Tibial nerve (tissue), 4 donors: ENCODE measurements around the gene KDM1B. TPM values are rescaled to one million over a fixed set of nuclear protein-coding genes. Genes with fewer than 3 reads are reported as not detected.
"Not testable (repeated sequence)": the region's sequence is repeated elsewhere in the genome, so short reads cannot be mapped to it uniquely, and the experiment has no call there.

Source experiments
- DNase-seq, 2 donors: peaks; one replicate each; pipeline ENCODE4 v3.0.0-alpha.2; 2019; ENCODE audit warnings: low spot score in 2 of 2
- H3K27ac ChIP-seq, 4 donors: fragments of 200-600 bp; sonication (generic) in 3 of 4; one replicate each; pipeline ENCODE4 v1.5.1; 2017 to 2019; ENCODE audit warnings: mild to moderate bottlenecking in 1 of 4
- H3K27me3 ChIP-seq, 2 donors: fragments of 200-600 bp; sonication (generic) in 1 of 2; one replicate each; pipeline versions ENCODE4 v1.5.1 to v1.6.0; 2017 to 2019
- H3K36me3 ChIP-seq, 3 donors: fragments of 200-600 bp; sonication (generic); one replicate each; pipeline ENCODE4 v1.5.1; 2018 to 2019
- H3K4me1 ChIP-seq, 4 donors: fragments of 200-600 bp; sonication (generic) in 3 of 4; one replicate each; pipeline ENCODE4 v1.5.1; 2017 to 2019
- H3K4me3 ChIP-seq, 4 donors: fragments of 200-600 bp; sonication (generic) in 3 of 4; one replicate each; pipeline ENCODE4 v1.5.1; 2017 to 2019; ENCODE audit warnings: mild to moderate bottlenecking in 1 of 4, moderate library complexity in 1 of 4
- H3K9me3 ChIP-seq, 4 donors: fragments of 200-600 bp; sonication (generic) in 3 of 4; one replicate each; pipeline ENCODE4 v1.5.1; 2017 to 2019
- EP300 ChIP-seq, 2 donors: sonication (generic); formaldehyde crosslinking; IDR thresholded peaks; one replicate each; pipeline ENCODE4 v1.6.1; 2017; ENCODE audit warnings: antibody characterized with exemption in 2 of 2, mild to moderate bottlenecking in 1 of 2
- POLR2A ChIP-seq, 2 donors: fragments of 450-650 bp; IDR thresholded peaks; one replicate each; pipeline ENCODE4 v1.6.1; 2017; ENCODE audit warnings: antibody characterized with exemption in 2 of 2, mild to moderate bottlenecking in 2 of 2, moderate library complexity in 2 of 2
- WGBS, 2 donors: methylation state at CpG; one replicate each; pipeline ENCODE4 v1.1.5; 2018; 5-methylcytosine and 5-hydroxymethylcytosine counted together
- total RNA-seq, 4 donors: library from RNA; depleted of rRNA; stranded (reverse); fragments of >200 nt; gene quantifications; one replicate each; pipeline ENCODE4 v1.1.0, GENCODE V29; 2016
- TF ChIP-seq, protein P1 (sequence below), 5 experiments: fragments of 200-600 bp in 3 of 5; fragments of 450-650 bp in 2 of 5; sonication (generic) in 3 of 5; IDR thresholded peaks; one replicate each; pipeline ENCODE4 v1.5.1; 2016 to 2019; ENCODE audit warnings: antibody characterized with exemption in 5 of 5, mild to moderate bottlenecking in 3 of 5, moderate library complexity in 2 of 5

Gene KDM1B
- total RNA-seq, 4 donors from 2014 or later = 9.4 to 16.5 (median 15.2) TPM

DNA sequence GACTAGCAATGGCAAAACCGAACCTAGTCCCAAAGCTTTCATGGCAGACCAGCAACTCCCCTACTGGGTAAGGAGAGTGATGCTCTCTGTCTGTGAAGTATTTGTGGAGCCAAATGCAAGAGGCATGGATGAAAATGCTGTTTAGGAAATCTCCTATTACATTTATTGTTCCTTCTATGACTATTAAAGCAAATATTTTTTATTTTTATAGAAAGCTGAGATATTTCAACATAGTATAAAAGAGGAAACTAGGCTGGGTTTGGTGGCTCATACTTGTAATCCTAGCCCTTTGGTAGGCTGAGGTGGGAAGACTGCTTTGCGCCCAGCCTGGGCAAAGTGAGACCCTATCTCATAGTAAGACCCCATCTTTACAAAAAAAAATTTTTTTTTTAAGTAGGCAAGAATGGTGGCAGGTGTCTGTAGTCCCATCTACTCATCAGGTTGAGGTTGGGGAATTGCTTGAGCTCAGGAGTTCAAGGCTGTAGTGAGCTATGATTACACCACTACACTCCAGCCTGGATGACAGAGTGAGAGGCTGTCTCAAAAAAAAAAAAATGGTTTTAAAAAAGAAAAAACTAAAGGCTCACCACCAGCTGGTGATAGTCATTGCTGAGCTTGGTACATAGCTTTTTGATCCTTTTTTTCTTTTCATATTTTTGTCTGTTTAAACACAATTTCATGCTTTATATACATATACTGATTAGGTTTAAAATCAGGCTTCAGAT lies 11.3 kb downstream of the KDM1B start:
- H3K9me3 ChIP-seq = peaks cover 0 to 11% (median 0%) of the 10 kb centered on the region in 4 donors
- TF ChIP-seq, protein P1, sequence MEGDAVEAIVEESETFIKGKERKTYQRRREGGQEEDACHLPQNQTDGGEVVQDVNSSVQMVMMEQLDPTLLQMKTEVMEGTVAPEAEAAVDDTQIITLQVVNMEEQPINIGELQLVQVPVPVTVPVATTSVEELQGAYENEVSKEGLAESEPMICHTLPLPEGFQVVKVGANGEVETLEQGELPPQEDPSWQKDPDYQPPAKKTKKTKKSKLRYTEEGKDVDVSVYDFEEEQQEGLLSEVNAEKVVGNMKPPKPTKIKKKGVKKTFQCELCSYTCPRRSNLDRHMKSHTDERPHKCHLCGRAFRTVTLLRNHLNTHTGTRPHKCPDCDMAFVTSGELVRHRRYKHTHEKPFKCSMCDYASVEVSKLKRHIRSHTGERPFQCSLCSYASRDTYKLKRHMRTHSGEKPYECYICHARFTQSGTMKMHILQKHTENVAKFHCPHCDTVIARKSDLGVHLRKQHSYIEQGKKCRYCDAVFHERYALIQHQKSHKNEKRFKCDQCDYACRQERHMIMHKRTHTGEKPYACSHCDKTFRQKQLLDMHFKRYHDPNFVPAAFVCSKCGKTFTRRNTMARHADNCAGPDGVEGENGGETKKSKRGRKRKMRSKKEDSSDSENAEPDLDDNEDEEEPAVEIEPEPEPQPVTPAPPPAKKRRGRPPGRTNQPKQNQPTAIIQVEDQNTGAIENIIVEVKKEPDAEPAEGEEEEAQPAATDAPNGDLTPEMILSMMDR (IDR thresholded peaks at IDR 0.05) = no peak
- TF ChIP-seq EP300 (IDR thresholded peaks at IDR 0.05) = no peak
- TF ChIP-seq POLR2A (IDR thresholded peaks at IDR 0.05) = no peak
- no peak overlapping the region for H3K4me3 ChIP-seq
- no peaks in the 10 kb centered on the region for H3K4me1 ChIP-seq
- H3K27me3 ChIP-seq = no peaks in the 10 kb centered on the region
- no peak for DNase-seq
- 95 to 97% methylated on average over 2 of the region's 2 CpGs for WGBS, 2 donors
- H3K27ac ChIP-seq = no peak overlapping the region
- peaks cover 0 to 96% (median 0%) of the 10 kb centered on the region in 3 donors for H3K36me3 ChIP-seq

DNA sequence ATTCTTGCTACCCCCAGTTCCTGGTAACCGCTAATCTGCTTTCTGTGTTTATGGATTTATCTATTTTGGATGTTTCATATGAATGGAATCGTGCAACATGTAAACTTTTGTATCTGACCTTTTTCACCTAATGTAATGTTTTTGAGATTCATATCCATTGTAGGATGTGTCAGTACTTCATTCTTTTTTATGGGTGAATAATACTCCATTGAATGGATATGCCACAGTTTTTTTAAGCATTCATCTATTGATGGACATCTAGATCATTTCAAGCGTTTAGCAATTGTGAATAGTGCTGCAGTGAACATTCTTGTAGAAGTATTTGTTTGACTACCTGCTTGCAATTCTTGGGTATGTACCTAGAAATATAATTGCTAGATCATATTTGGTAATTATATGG lies 13.0 kb downstream of the KDM1B start:
- TF ChIP-seq POLR2A (IDR thresholded peaks at IDR 0.05) (no peak), EP300 (IDR thresholded peaks at IDR 0.05) (no peak)
- TF ChIP-seq, protein P1 (IDR thresholded peaks at IDR 0.05) = no peak
- no peak overlapping the region for H3K4me3 ChIP-seq
- no peak for DNase-seq
- H3K9me3 ChIP-seq = peaks cover 0 to 11% (median 0%) of the 10 kb centered on the region in 4 donors
- H3K36me3 ChIP-seq = peaks cover 0 to 95% (median 0%) of the 10 kb centered on the region in 3 donors
- 98 to 100% methylated on average over 3 of the region's 3 CpGs for WGBS, 2 donors
- H3K27ac ChIP-seq = no peak overlapping the region
- H3K27me3 ChIP-seq = no peaks in the 10 kb centered on the region
- no peaks in the 10 kb centered on the region for H3K4me1 ChIP-seq

DNA sequence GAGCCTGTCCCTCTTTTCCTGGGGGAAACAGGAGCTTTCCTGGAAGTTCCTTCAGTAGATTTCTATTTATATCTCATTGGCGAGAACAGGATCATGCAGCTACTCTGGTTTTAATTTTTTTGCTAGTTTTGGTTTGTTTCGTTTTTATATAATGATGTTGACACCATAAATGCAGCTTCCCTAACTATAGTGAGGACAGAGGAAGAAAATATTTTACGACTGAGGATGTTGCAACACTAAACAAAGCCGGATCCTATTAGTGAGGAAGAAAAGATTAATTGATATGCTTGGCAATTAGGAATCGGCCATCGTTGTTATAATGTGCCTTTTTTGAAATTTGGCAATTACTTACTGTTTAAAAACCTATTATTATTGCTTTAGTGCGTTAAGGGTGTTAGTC lies 16.6 kb downstream of the KDM1B start:
- WGBS, 2 donors = 64 to 65% methylated on average over 7 of the region's 7 CpGs
- H3K4me1 ChIP-seq = no peaks in the 10 kb centered on the region
- H3K9me3 ChIP-seq = peaks cover 0 to 11% (median 0%) of the 10 kb centered on the region in 4 donors
- H3K36me3 ChIP-seq = peaks cover 0 to 89% (median 0%) of the 10 kb centered on the region in 3 donors
- H3K4me3 ChIP-seq = no peak overlapping the region
- DNase-seq = no peak
- H3K27me3 ChIP-seq = no peaks in the 10 kb centered on the region
- peak overlapping the region in 2 of 4 donors; percentile 23 to 28 for H3K27ac ChIP-seq
- no peak for TF ChIP-seq EP300 (IDR thresholded peaks at IDR 0.05)
- TF ChIP-seq, protein P1 (IDR thresholded peaks at IDR 0.05) = no peak
- no peak for TF ChIP-seq POLR2A (IDR thresholded peaks at IDR 0.05)

DNA sequence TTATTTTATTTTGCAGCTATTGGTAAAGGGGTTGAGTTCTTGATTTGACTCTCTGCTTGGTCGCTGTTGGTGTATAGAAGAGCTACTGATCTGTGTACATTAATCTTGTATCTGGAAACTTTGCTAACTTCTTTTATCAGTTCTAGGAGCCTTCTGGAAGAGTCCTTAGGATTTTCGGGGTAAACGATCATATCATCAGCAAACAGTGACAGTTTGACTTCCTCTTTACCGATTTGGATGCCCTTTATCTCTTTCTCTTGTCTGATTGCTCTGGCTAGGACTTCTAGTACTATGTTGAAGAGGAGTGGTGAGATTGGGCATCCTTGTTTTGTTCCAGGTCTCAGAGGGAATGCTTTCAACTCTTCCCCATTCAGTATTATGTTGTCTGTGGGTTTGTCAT lies 21.0 kb downstream of the KDM1B start:
- 91 to 94% methylated on average over 4 of the region's 4 CpGs for WGBS, 2 donors
- H3K27ac ChIP-seq, H3K27me3 ChIP-seq, H3K4me3 ChIP-seq, H3K4me1 ChIP-seq, H3K9me3 ChIP-seq, DNase-seq: not testable (repeated sequence)
- H3K36me3 ChIP-seq = peaks cover 0 to 56% (median 0%) of the 10 kb centered on the region in 3 donors

DNA sequence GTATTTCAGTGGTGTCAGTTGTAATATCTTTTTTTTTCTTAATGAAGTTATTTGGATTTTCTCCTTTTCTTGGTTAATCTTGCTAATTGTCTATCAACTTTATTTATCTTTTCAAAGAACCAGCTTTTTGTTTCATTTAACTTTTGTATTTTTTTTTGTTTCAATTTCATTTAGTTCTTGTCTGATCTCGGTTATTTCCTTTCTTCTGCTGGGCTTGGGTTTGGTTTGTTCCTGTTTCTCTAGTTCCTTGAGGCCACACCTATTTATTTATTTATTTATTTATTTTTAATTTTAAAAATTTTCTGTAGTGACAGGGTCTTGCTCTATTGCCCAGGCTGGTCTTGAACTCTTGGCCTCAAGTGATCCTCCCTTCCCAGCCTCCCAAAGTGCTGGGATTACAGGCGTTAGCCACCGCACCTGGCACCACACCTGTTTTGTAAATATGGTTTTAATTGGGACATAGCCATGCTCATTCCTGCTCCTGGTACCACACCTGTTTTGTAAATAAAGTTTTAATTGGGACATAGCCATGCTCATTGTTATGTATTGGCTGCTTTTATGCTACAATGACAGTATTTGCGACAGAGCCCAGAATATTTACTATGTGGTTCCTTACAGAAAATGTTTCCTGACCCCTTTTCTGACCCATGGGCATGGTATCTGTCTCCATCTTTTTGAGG lies 22.2 kb downstream of the KDM1B start:
- TF ChIP-seq POLR2A (IDR thresholded peaks at IDR 0.05) (no peak), EP300 (IDR thresholded peaks at IDR 0.05) (no peak)
- TF ChIP-seq, protein P1 (IDR thresholded peaks at IDR 0.05) = no peak
- Histone ChIP-seq H3K27me3 (no peaks in the 10 kb centered on the region), H3K4me3 (no peak overlapping the region), H3K27ac (no peak overlapping the region), H3K4me1 (peaks cover 0 to 4% (median 2%) of the 10 kb centered on the region in 4 donors), H3K9me3 (no peaks in the 10 kb centered on the region), H3K36me3 (peaks cover 0 to 43% (median 3%) of the 10 kb centered on the region in 3 donors)
- 92 to 96% methylated on average over 4 of the region's 4 CpGs for WGBS, 2 donors
- DNase-seq = no peak
